HG02840 (cell line): ENCODE measurements around the gene S100P.

ENCODE experiments used
- ATAC-seq: cut with Tn5 transposase; IDR thresholded peaks from one replicate; pipeline ENCODE4 v1.9.1; 2021; ENCODE audit warnings: mild to moderate bottlenecking, moderate library complexity, moderate number of reproducible peaks; ENCODE audit not compliant: unreplicated experiment, low FRiP score

S100P gene

GRCh38 chr4:6742989-6743388, 49.3 kb downstream of the S100P start:
- ATAC-seq: no peak
